Measurements from ENCODE around the gene ABCF3. TPM values are rescaled to one million over a fixed set of nuclear protein-coding genes. Genes with fewer than 3 reads are reported as not detected.
A peak's percentile ranks its signal among the peaks of the same experiment; 100 is the strongest.

Gene ABCF3
- total RNA-seq, 4 donors from 2014 or later = 11.8 to 73.0 (median 36.8) TPM

- intact Hi-C loops (cut with DNase I; ENCODE audit: low total_unique reads) = no loop called here
- H3K27me3 ChIP-seq = no peaks in the 10 kb centered on the region
- TF ChIP-seq, protein P1, sequence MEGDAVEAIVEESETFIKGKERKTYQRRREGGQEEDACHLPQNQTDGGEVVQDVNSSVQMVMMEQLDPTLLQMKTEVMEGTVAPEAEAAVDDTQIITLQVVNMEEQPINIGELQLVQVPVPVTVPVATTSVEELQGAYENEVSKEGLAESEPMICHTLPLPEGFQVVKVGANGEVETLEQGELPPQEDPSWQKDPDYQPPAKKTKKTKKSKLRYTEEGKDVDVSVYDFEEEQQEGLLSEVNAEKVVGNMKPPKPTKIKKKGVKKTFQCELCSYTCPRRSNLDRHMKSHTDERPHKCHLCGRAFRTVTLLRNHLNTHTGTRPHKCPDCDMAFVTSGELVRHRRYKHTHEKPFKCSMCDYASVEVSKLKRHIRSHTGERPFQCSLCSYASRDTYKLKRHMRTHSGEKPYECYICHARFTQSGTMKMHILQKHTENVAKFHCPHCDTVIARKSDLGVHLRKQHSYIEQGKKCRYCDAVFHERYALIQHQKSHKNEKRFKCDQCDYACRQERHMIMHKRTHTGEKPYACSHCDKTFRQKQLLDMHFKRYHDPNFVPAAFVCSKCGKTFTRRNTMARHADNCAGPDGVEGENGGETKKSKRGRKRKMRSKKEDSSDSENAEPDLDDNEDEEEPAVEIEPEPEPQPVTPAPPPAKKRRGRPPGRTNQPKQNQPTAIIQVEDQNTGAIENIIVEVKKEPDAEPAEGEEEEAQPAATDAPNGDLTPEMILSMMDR (IDR thresholded peaks at IDR 0.05) = no peak
- no peak for TF ChIP-seq POLR2A (IDR thresholded peaks at IDR 0.05)
- H3K36me3 ChIP-seq = no peaks in the 10 kb centered on the region
- no peaks in the 10 kb centered on the region for H3K9me3 ChIP-seq
- no peak overlapping the region for H3K27ac ChIP-seq
- no peak for DNase-seq
- H3K4me1 ChIP-seq = no peaks in the 10 kb centered on the region
- H3K4me3 ChIP-seq = no peak overlapping the region
These were observed 54.6 kb downstream of the ABCF3 start for GRCh38 chr3:184240384-184241140.

- H3K4me3 ChIP-seq = no peak overlapping the region
- H3K4me1 ChIP-seq = no peaks in the 10 kb centered on the region
- no peaks in the 10 kb centered on the region for H3K9me3 ChIP-seq
- H3K27ac ChIP-seq = no peak overlapping the region
- intact Hi-C loops (cut with DNase I; ENCODE audit: low total_unique reads) = no loop called here
- H3K36me3 ChIP-seq = no peaks in the 10 kb centered on the region
- H3K27me3 ChIP-seq = no peaks in the 10 kb centered on the region
- DNase-seq = no peak
- TF ChIP-seq, protein P1 (IDR thresholded peaks at IDR 0.05) = no peak
- TF ChIP-seq POLR2A (IDR thresholded peaks at IDR 0.05) = no peak
These were observed 55.1 kb downstream of the ABCF3 start for GRCh38 chr3:184241141-184241446.

GRCh38 chr3:184241447-184242296 lies 55.7 kb downstream of the ABCF3 start:
- H3K9me3 ChIP-seq = no peaks in the 10 kb centered on the region
- no peak overlapping the region for H3K27ac ChIP-seq
- no peak for DNase-seq
- H3K4me1 ChIP-seq = no peaks in the 10 kb centered on the region
- TF ChIP-seq, protein P1 (IDR thresholded peaks at IDR 0.05) = peak in 3 of 4 experiments; percentile 19 to 42 (median 24)
- no peak for TF ChIP-seq POLR2A (IDR thresholded peaks at IDR 0.05)
- intact Hi-C loops (cut with DNase I; ENCODE audit: low total_unique reads) = no loop called here
- no peaks in the 10 kb centered on the region for H3K27me3 ChIP-seq
- no peaks in the 10 kb centered on the region for H3K36me3 ChIP-seq
- no peak overlapping the region for H3K4me3 ChIP-seq

DNA sequence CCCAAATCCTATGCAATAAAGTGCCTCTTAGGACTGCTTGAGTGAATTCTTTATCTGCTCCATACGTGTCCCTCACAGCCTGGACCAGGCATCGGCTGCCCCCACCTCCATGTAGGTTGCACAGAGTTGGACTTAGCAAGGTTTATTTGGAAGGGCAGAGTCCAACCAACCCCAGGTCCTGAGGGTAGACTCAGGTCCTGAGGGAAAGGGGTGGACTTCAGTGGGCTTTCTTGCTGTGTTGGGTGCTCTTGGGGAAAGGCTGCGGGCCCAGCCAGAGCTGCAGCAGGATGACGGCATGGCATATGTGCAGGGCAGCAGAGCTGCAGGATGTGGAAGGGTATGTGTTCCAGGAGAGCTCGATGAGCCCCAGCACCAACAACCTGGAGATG lies 56.3 kb downstream of the ABCF3 start:
- intact Hi-C loops (cut with DNase I; ENCODE audit: low total_unique reads) = no loop called here
- TF ChIP-seq POLR2A (IDR thresholded peaks at IDR 0.05) = no peak
- TF ChIP-seq, protein P1 (IDR thresholded peaks at IDR 0.05) = no peak
- no peaks in the 10 kb centered on the region for H3K27me3 ChIP-seq
- no peak overlapping the region for H3K4me3 ChIP-seq
- H3K9me3 ChIP-seq = no peaks in the 10 kb centered on the region
- DNase-seq = no peak
- H3K4me1 ChIP-seq = no peaks in the 10 kb centered on the region
- H3K36me3 ChIP-seq = no peaks in the 10 kb centered on the region
- no peak overlapping the region for H3K27ac ChIP-seq

MicroRNAs within 50 kb of the gene (microRNA counts, 767-probe panel; counts per million panel counts)
- microRNA hsa-miR-1224-3p (0 counts per million in 2 donors), microRNA hsa-miR-1224-5p (0 counts per million in 2 donors)

Small RNAs within 50 kb of the gene (microRNA-seq; reads per million reads assigned to microRNA genes)
- not detected for gene MIR1224 (ENCODE audit: borderline microRNAs expressed, borderline replicate concordance)

Small RNAs within 50 kb of the gene (small RNA-seq; reads per million reads assigned to genes)
- gene MIR1224 = not detected

Other genes starting within 250 kb of the ABCF3 start
- gene ABCC5, start 168.3 kb upstream of the ABCF3 start, total RNA-seq = 10 to 100 TPM; 15.9 to 46.0 (median 23.3) TPM
- not detected for gene HTR3D, start 154.5 kb upstream of the ABCF3 start, total RNA-seq
- gene HTR3C, start 133.2 kb upstream of the ABCF3 start, total RNA-seq = under 1 TPM in 1 of 4 donors, not detected in 3; 0.29 TPM
- gene HTR3E, start 89.1 kb upstream of the ABCF3 start, total RNA-seq = not detected
- 10 to 100 TPM in 3 of 4 donors, 1 to 10 TPM in 1; 6.5 to 48.0 (median 32.3) TPM for gene EIF2B5, start 50.8 kb upstream of the ABCF3 start, total RNA-seq
- 10 to 100 TPM; 20.5 to 86.3 (median 57.4) TPM for gene DVL3, start 30.8 kb upstream of the ABCF3 start, total RNA-seq
- 100 to 1,000 TPM in 3 of 4 donors, 10 to 100 TPM in 1; 81.8 to 248 (median 172) TPM for gene AP2M1, start 11.3 kb upstream of the ABCF3 start, total RNA-seq
- under 1 TPM in 1 of 4 donors, not detected in 3; 0.35 TPM for gene VWA5B2, start 43.4 kb downstream of the ABCF3 start, total RNA-seq
- gene ALG3, start 62.8 kb downstream of the ABCF3 start, total RNA-seq = 10 to 100 TPM; 16.5 to 77.1 (median 53.1) TPM
- 1 to 10 TPM in 3 of 4 donors, under 1 TPM in 1; 0.51 to 4.7 (median 2.2) TPM for gene EEF1AKMT4, start 63.5 kb downstream of the ABCF3 start, total RNA-seq
- not detected for gene CAMK2N2, start 75.4 kb downstream of the ABCF3 start, total RNA-seq
- gene ECE2, start 89.8 kb downstream of the ABCF3 start, total RNA-seq = not detected
- 100 to 1,000 TPM; 117 to 275 (median 147) TPM for gene PSMD2, start 113.0 kb downstream of the ABCF3 start, total RNA-seq
- 100 to 1,000 TPM; 133 to 269 (median 170) TPM for gene EIF4G1, start 128.4 kb downstream of the ABCF3 start, total RNA-seq
- 10 to 100 TPM; 13.2 to 42.6 (median 36.8) TPM for gene FAM131A, start 151.4 kb downstream of the ABCF3 start, total RNA-seq
- gene CLCN2, start 175.4 kb downstream of the ABCF3 start, total RNA-seq = 10 to 100 TPM in 2 of 4 donors, 1 to 10 TPM in 1, under 1 TPM in 1; 0.77 to 20.8 (median 7.3) TPM
- 100 to 1,000 TPM in 2 of 4 donors, 10 to 100 TPM in 2; 52.8 to 103 (median 82.7) TPM for gene POLR2H, start 175.5 kb downstream of the ABCF3 start, total RNA-seq
- 1 to 10 TPM in 1 of 4 donors, under 1 TPM in 3; 0.29 to 4.7 (median 0.46) TPM for gene THPO, start 192.0 kb downstream of the ABCF3 start, total RNA-seq
- 10 to 100 TPM; 15.9 to 57.1 (median 30.7) TPM for gene CHRD, start 193.9 kb downstream of the ABCF3 start, total RNA-seq